Measurements from ENCODE around the gene ACOT11.

The ACOT11 gene

DNA sequence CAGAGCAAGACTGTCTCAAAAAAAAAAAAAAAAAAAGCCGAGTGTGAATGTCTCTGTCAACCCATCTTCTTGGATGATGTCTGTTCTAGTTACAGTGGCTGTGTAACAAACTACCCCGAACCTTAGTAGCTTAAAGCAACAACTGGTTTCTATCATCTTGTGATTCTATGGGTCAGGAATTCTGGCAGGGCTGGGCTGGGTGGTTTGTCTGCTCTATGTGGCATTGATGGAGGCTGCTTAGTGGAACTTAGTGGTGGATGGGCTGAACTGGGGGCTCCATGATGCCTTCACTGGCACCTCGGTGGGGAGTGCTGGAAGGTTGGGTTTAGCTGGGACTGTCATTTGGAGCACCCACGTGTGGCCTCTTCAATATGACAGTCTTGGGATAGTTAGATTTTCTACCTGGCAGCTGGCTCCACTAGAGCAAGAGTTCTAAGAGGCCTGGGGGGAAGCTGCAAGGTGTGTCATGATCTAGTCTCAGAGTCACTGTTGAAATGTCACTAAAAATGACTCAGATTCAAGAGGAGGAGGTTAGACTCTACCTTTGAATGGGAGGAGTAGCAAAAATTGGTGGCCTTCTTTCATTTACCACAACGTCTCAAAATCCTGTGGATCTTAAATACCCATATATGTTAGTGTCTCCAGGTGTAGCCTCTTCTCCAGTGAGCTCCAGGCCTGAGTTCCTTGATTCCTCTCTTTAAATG is 18.6 kb downstream of the ACOT11 start:
- DNase-seq = no peak

GRCh38 chr1:54567961-54568360 is 19.9 kb downstream of the ACOT11 start:
- no peak for DNase-seq

GRCh38 chr1:54569339-54569738 is 21.3 kb downstream of the ACOT11 start:
- DNase-seq = no peak

DNA sequence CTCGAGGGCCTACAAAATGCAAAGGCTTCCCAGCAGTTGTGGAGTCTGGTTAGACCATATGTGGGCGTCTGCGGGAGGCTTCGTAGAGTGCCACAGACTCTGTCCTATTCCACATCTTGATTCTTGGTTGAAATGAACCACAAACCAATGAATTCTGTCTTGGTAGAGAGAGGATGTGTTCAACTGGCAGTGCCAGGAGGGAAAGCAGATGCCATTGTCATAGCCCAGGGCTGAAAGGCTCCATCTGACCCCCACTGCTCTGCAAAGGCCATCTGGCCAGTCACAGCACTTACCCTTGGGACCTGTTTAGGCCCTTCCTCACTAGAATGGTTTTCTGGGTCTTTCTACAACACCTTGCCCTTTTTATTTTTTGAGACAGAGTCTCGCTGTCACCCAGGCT is 22.1 kb downstream of the ACOT11 start:
- DNase-seq = no peak

- no peak for DNase-seq
These were observed 23.3 kb downstream of the ACOT11 start for GRCh38 chr1:54571326-54571725.

GRCh38 chr1:54571803-54572541 is 23.9 kb downstream of the ACOT11 start:
- no peak for DNase-seq

DNA sequence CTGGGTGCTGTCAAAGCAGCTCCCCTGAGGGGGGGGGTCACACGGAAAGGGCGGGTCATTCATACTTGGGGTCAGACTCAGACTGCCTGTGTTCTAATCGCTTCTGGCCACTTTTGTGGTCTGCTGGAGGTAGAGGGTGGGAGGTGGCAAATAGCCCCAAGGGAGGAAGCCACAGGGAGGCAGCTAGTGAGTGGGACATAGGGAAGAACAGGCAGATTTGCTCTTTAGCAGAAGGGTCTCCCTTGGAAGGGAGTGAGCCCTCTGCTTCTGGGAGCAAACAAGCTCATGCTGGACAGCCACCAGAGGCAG is 24.5 kb downstream of the ACOT11 start:
- no peak for DNase-seq

- peak; percentile 30 for DNase-seq
These were observed 26.2 kb downstream of the ACOT11 start for GRCh38 chr1:54574158-54574778.

DNA sequence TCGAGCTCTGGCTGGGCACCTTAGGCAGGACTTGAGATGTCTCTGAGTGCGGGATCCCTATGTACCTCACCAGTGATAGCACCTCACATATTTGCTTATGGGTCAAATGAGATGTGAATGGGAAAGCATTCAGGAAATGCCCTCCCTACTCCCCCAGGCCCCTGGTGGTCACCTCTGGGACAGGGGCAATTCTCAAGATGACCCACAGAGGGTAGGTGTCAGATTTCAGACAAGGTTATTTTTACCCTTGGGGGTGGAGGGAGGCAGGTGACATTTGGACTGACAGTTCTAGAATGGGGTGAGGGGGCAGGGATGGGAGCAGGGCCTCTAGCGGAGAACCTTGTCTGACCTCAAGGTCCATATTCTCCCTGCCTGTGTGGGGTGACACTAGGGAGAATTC is 27.1 kb downstream of the ACOT11 start:
- DNase-seq = no peak

DNA sequence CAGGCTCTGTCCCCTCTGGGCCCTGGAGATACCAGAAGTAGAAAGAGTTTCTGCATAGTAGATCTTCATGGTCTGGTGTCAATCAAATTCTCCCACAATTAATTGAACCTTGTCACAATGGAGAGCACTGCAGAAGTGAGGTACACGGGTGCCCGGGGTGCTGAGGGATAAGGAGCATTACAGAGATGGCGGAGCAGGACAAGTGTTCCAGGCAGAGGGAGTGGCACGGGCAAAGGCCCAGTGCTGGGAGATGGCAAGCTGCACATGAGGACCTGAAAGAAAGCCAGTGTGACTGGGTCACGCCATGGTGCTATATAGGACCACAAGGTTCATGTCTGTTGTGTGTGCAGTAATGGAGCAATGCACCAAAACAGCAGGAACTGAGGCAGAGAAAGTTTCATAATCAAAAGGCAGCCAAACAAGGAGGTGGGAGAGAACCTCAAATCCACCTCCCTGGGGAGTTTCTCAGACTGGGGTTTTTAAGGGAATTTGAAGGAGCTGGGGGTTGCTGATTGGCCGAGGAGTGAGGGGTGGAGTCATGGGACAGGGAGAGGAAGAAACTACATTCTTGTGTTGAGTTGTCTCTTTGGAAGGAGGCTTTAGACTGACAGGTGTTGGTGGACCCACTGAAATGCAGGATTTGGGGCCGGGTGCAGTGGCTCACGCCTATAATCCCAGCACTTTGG is 27.7 kb downstream of the ACOT11 start:
- no peak for DNase-seq

GRCh38 chr1:54577612-54578011 is 29.6 kb downstream of the ACOT11 start:
- DNase-seq = peak; percentile 46

DNA sequence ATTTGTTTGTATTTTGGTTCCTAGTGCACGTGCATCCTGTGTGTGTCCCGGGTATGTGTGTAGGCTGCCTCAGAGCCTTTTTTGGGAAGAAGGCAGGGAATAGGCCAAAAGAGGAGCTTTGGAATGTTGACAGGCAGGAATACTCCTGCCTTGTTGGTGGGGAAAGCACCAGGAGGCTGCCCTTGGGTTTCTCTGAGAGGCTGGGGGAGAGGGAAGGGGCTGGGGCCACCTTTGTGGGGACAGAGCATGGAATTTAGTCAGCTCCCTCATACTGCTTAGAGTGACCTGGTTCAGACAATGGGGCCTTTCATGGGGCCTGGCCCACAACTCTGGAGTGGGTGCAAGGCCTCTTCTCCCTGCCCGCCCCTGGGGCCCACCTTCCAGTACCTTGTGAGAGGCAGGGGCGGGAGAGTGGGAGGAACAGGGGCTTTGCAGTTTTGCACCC is 31.3 kb downstream of the ACOT11 start:
- DNase-seq = no peak

- DNase-seq = no peak
These were observed 33.0 kb downstream of the ACOT11 start for GRCh38 chr1:54580856-54581550.

DNA sequence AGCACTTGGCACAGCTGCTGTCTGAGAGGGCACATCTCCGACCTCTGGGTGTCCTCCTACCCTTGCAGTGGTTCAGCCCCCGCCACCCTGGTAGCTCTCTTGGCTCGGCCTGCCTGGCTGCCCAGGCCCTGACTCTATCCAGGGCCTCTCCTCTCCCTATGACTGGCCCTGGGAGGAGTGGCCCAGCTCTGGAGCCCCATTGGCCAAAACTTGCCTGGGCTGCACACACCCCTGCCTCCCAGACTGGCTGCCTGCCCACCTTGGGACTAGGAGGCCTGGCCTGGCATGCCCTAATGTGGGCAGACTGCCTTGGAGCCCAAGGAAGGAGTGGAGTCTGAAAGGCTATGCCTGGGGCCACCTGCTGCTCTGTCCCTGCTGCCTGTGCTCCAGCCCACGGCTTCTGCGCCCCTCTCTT is 33.6 kb downstream of the ACOT11 start:
- DNase-seq = peak; percentile 75

DNA sequence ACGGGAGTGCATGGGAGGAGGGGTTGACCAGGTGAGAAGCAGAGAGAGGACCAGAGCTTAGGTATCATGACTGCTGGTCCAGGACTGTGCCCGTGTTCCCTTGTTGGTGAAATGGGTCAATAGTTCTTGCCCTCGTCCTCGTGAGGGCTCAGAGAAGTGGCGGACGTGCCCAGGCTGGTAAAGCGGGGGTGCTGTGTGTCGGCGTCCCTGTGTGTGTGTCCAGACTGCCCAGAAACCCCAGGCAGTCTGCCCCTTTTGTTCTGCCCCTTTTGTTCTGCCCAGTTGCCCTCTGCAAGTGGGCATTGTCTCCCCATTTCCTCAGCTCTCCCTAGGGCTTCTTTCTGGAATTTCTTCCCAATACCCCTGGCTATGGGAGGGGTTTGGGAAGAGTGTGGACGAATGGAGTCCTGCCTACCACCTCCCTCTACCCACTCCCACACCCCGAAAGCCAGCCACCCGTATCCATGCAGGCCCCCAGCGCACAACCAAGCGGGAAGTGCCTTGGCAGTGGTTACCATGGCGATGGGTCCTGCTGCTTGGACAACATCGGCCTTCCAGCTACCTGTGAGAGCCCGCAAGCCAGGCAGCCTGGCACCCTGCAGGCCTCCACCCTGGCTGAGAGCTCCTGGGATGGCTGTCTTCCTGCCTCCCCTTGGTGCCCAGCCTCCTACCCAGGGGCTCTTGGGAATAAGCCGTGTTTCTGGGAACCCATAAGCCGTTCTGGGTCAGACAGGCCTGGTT is 34.7 kb downstream of the ACOT11 start:
- no peak for DNase-seq

GRCh38 chr1:54583307-54583686 is 35.3 kb downstream of the ACOT11 start:
- DNase-seq = no peak

DNA sequence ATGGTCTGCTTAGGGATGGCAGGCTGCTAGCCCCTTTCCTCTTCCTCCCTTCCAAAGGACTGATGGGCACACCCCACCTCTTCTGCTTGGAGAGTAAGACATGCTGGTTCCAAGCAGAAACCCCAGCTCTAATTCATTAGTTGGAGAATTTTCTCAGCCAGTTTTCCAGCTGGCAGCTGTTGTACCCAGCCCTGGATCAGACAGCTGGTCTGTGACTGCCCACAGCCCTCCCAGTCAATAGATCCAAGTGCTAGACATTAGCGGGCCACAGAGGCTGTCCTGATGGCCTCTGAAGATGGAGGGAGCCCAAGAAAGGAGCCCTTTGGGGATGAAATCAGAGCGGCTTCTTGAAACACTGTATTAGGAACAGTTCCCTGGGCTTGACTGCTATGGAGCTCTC is 35.8 kb downstream of the ACOT11 start:
- no peak for DNase-seq

GRCh38 chr1:54584575-54584974 is 36.5 kb downstream of the ACOT11 start:
- no peak for DNase-seq

DNA sequence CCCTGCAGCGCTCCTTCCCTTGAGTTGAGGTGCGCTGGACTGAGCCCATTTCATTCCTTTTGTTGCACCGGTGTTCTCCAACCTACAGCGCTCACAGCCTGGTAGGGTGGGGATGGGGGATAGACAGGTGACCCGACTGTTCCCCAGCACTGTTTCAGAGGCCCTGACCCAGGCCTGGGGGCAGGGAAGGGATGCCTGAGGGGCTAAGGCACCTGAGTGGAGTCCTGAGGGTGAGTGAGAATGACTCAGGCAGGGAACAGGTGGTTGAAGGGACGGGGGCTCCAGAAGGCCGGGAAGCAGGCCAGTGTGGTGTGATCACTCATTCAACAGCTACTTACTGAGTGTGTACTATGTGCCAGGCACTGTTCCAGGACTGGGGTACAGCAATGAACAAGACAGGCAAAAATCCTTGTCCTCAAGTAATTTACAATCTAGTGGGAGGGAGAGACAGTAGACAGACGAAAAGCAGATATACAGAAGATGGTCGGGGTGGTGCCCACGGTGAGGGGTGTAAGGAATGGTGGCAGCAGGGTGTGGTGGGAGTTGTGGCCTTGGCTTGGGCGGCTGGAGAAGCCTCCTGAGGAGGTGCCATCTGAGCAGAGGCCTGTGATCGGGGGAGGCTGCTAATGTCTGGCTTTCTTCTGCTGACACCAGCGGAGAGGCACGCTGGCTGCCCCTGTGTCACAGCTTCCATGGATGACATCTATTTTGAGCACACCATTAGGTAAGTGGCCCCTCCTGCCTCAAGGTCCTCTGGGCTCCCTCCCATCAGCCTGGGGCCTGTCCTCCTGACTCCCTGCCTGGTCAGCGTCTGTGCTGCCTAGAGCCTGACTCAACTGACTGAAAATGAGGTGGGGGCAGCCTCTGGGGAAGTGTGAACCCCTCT is 37.4 kb downstream of the ACOT11 start:
- DNase-seq = no peak

- no peak for DNase-seq
These were observed 40.3 kb downstream of the ACOT11 start for GRCh38 chr1:54588377-54588776.

DNA sequence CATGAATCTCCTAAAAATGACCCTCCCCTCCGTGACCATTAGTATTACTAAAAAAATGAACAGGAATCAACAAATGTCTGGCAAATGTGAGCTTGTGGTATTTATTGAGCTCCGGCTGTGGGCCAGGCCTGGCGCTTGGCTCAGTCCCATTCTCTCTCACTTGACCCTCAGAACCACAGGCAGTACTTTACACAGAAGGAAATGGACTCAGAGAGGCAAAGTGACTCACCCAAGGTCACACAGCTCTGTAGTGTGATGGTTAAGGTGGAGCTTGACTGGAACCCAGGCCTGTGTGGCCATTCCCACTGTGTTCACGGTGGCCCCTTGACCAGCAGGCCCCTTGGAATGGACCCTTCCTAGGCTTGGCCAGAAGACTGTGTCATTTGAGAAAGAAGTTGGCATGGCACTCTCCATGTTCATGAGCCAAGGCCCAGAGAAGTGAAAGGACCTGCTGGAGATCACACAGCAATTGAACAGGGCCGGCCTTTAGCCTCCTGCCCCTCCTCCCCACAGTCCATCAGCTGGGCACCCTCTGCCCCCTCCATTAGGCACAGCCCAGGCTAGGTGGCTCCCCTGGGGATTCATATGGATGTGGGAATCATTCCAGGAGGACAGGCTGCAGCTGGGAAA is 43.2 kb downstream of the ACOT11 start:
- DNase-seq = no peak
